IPS-NIHi11 (cell line): Measurements from ENCODE around the gene SIK3.

Source experiments
- DNase-seq: peaks from one replicate; pipeline ENCODE4 v3.0.0; 2012; ENCODE audit warnings: mixed read lengths, low spot score

SIK3 gene

DNA sequence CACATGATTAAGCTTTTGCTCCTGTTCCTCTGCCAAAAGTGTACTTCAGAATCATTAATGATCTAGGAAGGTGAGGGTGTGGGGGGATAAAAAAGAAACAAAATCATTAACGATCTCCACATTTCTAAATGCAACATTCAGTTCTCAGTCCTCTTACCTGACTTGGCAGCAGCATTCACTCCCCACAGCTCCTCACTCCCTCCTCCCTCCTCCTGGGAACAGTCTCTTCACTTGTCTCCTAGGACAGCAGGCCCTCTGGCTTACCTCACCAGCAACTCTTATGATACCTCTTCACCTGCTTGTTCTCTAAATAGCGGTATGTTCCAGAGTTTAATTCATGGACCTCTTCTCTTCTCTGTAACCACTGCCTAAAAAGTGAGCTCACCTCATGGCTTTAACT, 204.3 kb downstream of the SIK3 start:
- no peak for DNase-seq

DNA sequence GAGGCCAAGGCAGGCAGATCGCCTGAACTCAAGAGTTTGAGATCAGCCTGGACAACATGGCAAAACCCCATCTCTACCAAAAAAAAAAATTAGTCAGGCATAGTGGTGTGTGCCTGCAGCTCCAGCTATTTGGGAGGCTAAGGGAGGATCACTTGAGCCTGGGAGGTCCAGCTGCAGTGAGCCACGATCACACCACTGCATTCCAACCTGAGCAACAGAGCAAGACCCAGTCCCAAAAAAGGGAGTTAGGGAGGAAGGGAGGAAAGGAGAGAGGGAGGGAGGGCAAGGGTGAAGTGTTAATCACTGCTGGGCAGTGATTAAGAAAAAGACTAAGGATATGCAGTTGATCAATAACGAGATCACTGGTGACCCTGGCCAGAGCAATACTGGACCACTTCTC, 204.8 kb downstream of the SIK3 start:
- DNase-seq: no peak

DNA sequence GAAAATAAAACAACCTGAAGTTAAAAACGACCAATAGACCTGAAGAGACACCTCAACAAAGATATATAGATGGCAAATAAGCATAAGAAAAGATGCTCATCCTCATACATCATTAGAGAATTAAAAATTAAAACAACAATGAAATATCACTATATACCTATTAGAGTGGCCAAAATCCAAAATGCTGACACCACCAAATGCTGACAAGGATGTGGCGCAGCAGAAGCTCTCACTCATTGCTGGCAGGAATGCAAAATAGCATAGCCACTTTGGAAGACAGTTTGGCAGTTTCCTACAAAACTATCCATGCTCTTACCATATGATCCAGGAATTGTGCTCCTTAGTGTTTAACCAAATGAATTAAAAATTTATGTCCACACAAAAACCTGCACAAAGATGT, 205.9 kb downstream of the SIK3 start:
- no peak for DNase-seq

DNA sequence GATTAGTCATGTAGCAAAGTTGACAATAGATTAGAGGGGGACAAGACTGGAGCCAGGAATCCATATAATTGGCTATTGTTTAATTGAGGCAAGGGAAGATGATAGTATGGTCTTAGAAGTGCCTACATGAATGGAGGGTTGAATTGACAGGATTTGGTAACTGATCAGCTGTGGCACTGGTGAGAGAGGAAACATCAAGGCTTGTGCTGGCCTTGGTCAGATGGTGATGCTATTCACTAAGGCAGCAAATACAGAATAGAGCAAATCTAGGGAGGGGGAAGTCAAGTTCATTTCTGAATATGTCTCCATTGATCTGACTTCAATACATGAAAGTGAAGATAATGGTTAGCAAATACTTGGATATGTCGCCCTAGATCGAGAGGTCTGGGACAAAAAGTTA, 206.5 kb downstream of the SIK3 start:
- DNase-seq: no peak

DNA sequence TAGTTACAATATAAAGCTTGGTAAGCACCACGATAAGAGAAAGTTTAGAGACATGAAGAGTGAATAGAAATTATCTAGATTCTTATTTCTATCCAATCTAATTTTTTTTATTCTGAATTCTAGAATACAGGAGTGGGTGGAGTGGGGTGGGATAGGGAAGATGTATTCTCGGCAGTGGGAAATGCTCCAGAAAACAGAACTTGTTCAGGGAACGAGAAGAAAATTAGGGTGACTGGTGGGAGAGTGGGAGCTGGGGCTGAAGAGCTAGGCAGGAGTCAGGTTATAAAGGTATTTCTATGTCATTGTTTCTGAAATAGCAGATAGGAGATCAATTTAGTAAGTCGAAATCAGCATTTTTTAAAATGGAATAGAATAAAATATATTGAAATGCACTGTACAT, 207.6 kb downstream of the SIK3 start:
- no peak for DNase-seq

DNA sequence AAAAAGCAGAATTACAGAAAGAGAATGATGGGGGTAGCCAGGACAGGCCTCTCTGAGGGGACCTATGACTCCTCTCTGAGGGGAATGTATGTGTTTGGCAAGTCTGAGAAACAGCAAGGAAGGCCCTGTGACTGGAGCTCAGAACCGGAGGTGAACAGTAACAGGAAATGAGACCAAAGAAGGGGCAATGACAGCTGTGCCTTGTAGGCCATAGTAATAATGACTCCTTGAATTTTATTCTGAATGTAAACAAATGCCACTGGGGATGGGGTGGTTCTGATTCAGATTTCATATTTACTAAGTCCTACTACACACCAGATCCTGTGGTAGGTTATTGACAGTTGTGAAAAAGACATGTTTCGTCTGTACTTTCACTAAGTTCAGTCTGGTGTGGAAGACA, 208.0 kb downstream of the SIK3 start:
- no peak for DNase-seq

DNA sequence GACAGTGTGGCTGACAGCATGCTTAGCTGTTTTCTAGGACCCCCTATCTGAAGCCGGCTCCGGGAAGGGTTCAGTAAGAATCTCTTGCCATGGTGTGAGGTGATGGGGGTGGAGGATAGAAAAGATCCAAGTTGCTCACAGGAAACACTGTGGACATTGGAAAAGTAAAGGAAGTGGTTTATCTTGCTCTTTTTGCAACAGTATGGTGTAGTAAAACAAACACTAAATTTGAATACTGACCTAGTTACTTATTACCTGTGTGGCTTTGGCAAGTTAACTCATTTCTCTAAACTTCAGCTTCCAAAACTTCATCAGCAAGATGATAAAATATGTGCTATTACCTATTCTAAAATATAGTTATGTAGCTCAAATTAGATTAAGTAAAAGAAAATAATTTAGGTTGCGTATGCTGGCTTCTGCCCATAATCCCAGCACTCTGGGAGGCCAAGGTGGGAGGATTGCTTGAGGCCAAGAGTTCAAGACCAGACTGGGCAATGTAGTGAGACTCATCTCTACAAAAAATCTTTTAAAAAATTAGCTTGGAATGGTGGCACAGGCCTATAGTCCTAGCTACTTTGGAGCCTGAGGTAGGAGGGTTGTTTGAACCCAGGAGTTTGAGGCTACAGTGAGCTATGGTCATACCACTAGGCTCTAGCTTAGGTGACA, 209.2 kb downstream of the SIK3 start:
- DNase-seq: no peak

DNA sequence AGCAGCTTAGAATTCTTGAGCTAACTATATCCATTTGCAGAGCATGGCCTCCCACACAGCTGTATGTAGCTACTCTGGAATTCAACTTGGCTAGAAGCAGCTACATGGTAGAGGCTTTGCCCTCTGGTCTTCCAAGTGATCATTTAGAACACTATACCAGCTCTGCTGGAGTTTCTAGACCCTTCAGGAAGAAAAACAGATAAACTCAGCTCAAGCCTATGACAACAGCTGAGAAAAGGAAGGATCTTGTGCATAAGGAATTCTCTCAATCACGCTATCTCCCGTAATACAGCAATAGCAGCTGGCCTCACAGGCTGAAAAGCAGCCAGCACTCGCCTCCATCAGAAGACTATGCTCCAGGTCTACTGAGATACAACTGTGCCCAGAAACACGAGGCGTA, 210.2 kb downstream of the SIK3 start:
- DNase-seq: no peak

DNA sequence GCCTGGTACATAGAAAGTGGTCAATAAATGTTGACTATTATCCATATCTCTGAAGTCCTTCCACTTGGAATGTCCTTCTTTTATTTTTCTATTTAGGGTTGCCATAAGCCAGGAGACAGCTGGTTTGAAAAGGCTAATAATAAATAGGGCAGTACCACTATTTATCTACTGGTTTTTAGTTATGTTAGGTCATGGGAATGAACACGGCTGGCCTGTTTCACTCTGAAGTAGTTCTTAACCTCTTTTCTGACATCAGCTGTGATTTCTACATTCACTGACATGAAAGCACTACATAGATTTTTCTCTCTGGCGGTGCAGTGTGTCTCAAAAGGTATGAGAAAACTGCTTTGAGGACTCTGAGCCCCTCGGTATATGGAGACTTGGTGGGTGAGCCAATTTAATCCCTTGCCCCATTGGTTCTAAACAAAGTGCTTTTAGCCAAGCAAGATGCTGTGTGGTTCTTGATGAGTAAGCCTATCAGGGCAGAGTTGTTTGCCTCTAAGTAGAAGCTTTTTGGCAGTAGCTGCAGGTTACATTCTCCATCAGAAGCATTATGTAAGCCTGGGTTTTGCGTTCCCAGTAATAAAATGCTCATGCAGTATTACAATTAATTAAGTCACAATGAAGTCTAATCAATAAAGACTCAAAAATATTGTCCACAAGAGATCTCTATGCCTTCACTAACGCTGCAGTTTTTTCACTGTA, 212.1 kb downstream of the SIK3 start:
- no peak for DNase-seq

DNA sequence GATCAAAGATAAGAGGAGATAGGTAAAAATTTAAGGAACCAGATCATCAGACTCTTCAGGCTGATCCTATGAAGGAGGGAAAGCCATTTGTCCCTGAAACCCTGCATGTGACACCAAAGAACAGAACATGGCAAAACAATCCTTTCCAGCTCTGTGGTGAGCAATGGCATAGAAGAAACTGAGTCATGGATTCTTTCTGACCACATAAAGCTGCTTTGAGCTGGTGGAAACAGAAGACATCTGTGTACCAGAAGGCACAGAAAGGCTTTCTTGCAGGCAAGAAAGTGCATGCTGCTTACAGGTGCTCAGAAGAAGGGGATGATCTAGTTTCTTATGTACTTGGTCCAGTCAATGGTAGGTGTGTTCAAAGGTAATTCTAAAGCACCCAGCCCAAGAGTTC, 215.8 kb downstream of the SIK3 start:
- no peak for DNase-seq

DNA sequence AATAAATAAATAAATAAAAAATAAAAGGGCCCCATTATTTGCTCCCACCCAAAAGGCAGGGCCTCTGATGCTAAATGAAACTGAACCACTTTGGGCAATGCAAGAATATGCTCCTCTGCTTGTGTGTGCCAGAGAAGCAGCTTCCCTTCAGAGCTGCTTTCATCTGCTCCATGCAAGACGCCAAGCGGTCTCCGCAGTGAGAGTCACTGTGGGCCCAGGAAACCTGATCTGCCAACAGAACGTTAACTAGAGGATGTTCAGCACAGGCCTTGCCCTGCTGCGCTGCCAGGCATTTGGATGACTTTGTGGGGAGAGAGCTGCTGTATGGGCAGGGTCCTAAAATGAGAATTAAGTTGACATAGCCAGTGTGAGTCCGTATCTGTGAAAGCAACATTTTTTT, 217.1 kb downstream of the SIK3 start:
- no peak for DNase-seq

DNA sequence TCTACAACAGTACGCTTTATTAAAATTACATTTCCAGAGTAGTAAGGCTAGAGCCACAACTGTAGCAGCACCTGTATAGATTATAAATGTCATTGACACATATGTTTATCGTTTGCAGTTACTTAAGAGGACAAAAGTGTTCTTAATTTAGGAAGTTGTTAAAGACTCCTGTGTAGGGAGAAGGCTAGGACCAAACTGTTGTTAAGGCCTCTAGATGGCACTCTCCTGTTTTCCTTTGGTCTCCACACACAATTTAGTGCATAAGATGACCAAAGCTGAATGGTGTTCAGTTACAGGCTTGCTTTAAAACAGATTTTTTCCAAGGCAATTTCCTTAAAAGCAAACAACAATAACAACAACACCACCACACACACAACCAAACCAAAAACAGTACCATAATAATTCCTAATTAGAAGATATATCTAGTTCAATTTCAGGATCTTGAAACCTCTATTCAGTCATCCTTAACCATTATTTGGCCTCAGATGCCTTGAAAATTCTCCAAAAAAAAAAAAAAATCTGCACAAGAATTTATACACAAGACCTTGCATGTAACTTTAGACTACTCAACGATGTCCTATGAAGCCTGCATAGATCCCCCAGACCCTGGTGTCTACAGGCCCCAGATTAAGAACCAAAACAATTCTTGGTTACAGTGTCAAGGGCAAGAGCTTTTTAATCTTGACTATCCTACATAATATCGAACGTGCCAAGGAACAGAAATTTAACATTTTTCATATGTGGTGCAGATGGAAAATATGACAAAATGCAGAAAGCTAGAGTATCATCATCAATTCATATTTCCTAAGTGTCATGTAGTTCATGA, 218.2 kb downstream of the SIK3 start:
- peak; percentile 65 for DNase-seq

DNA sequence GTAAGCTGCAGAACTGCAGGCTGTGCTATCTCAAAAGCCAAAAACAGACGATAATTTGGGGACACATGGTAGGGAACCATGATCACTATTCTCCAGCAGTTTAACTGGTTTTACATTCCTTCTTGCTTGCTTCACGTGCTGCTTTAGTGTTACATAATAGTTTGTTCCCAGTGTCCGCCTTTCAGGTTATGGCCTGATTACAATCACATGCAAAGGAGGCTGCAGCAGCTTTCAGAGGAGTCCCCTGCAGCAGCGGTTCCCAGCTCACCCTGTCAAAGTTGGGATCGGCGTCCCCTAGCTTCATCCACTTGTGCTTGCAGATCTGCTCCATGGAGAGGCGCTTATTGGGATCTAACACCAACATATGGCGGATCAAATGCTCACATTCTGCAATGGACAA, 221.6 kb downstream of the SIK3 start:
- DNase-seq: no peak

DNA sequence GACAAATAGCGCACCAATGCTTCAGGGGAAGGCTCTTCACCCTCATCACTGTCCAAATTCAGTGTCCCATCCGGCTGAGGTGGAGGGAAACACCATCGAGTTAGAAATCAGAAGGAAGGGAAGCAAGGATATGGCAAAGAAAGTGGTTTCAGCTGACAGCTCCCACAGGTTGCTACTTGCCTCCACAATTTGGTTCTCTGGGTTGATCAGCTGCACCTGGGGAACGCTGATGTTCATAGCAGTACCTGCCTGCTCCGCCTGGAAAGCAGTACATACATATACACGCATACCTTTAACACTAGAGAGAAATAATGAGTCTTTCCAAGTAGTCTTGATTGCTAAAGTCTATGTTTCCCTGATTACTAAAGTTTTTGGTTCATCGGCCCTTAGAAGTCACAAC, 223.0 kb downstream of the SIK3 start:
- no peak for DNase-seq

DNA sequence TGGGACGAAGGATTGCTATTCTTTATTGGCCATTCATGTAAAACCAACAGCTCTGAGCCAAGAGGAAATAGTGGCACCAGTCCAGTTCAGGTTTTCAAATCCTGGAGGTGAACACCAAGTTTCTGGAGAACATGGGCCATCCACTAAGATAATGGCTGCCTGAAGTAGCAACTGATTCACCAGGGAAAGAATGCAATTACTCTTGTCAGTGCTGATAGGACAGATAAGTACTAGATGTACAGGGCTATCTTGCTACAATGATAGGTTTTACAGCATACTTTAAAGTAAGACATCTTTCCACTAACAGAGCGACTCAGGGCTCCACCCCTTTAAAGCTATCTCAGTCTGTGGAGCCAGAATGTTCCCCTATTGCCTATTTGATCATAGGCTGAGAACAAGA, 224.0 kb downstream of the SIK3 start:
- no peak for DNase-seq

DNA sequence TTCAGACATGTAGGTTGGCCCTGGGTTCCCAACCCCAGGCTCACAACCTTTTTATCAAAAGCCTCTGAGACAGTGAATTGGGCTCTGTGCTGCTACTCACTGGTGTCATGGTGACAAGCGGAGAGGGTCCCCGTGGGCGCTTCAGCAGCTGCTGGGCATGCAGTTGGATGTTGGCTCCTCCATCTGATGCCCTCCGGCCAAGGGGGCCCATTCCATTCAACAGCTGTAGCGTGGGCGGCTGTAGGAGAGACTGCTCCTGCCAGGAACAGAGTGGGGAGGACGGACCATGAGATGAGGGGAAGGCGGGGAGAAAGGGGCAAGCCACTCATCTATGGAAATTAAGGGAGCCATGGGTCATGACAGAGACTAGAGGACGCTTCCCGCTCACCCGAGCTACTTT, 224.8 kb downstream of the SIK3 start:
- no peak for DNase-seq

DNA sequence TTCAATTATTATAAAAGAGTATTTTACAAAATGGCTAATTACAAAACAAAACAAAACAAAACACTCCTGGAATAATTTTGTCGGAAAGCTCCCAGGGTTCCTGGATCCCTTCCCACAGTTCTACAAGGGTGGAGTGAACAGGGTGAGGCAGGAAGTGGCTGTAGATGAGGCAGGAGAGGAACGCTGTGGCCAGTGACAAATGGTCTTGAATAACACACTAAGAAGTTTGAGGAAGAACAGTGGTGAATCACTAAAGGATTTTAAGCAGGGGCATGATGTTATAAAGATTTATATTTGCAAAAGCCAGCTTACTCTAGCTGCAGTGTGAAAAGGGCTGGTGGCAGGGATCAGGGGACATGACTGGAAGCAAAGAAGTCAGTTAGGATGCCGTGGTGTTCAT, 227.0 kb downstream of the SIK3 start:
- no peak for DNase-seq

DNA sequence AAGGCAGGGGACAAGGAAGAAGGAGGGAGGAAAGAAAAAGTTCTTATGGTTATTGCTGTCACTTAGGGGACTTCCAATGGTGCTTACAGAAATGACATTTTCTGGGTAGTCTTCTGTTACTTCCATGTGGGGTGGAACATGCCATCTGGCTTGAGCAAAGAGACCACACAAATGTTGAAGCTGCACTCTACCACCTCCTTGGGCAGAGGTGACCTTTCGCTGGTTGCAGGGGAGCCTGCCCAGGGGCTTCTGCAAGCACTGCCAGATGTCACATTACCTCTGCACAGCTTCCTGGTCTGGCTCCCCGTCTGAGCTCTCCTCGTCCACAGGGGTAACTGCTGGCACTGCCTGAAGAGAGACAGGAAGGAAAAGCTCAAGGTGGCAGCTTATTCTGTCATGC, 228.2 kb downstream of the SIK3 start:
- no peak for DNase-seq

DNA sequence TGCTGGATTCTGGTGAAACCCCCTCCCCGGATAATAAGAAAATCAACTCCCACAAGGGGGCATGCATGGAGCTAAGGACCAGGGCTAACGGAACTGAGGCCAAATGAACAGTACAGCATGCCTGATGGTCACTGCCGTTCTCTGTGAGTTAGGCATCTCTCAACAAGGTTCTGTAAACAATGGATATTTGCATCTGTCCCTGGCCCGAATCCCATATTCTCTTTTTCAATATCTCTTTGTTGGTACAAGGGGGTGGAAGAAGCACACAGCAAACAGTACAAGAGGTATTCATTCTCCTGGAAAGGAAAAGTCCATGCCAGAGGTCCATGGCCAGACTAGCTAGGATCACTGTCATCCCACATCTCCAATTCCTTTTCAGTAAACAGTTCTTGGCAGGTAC, 228.6 kb downstream of the SIK3 start:
- no peak for DNase-seq

DNA sequence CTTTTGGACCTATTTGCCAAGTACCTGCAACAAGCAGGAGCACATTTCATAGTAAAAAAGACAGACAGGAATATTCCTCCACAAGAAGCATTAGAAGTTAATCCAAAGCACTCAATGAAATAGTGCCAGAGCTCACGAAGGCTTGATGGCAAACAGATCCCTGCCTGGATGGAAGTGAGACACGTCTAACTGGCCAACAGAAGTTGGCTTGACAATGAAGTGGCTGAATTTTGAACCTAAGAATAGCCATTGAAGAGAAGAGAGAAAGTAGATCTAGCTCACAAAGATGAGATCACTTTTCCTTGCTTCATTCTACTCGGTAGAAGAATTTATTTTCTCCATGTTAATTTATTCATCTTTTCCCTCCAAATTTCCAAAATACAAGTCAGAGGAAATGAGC, 230.2 kb downstream of the SIK3 start:
- no peak for DNase-seq

DNA sequence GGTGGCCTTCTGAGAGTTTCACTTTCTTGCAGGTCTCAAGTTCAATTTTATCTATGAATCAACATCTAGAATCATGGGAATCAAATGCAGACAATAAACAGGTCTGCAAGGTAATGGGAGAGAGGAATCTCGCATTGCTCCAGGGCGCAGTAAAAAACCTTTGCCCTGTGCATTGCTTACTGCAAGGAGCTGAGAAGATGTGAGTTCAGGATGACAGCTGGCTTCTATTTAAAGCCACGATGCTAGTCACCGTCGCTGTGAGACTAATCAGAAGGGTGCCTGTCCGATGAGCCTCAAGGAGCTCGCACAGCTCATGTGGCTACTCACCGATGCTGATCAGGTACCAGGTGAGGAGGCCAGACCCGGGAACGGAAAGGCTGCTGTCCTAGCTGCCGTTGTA, 230.6 kb downstream of the SIK3 start:
- no peak for DNase-seq

DNA sequence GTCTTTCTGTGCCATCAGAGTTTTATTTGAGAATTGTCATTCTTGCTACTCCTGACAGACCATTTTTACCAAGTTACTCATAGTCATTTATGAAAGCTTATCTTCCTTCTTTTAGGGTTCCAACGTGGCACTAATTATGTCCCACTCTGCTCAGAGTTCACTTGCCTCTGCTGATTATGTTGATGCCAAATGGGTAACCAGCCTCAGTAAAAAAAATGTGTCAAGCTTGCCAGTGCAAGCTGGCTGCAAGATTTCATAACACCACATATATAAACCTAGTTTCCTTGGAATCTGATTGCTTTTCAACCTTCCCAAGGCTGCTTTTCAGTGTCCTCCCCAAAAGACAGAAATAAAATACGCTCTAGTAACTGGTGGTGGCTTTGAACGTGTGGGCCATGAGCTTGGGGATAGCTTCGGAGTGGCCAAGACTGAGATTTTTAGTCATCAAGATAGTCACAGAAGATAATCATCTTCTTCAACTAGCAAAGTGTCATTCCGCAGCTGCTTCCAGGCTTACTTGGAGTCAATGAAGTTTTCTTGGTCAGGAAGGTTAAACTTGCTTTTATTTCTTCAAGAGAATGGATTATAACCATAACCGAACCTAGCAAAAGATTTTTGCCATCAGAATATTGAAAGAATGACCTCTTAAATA, 231.3 kb downstream of the SIK3 start:
- DNase-seq: no peak

DNA sequence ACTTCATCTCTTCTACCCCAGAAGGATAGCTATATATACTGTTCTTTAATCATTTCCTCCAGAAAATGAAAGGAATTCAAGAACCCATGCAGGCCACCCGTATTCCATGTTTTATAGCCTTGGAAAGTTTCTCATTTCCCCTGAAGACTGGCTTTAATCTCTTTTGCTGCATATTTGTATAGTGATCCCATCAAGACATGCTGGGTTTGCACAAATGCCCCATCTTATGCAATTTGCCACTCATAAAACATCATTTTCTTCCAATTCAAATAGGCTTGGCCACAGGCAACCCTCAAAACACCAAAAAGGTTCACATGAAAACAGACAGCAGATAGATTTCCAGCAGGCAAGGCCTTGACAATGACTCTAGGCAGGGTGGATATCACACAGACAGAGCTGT, 232.5 kb downstream of the SIK3 start:
- no peak for DNase-seq
